Peyer's patch (tissue), 4 donors: ENCODE results near the gene KLHDC3. TPM values are rescaled to one million over a fixed set of nuclear protein-coding genes. Genes with fewer than 3 reads are reported as not detected.

Experiments used
- DNase-seq, 3 donors: peaks; one replicate each; pipeline ENCODE4 v3.0.0-alpha.2; 2017 to 2019
- H3K27ac ChIP-seq, 4 donors: fragments of 200-600 bp; sonication (generic); one replicate each; pipeline ENCODE4 v1.5.1; 2016 to 2019
- H3K27me3 ChIP-seq, 2 donors: fragments of 200-600 bp; sonication (generic); one replicate each; pipeline ENCODE4 v1.5.1; 2019
- H3K36me3 ChIP-seq, 3 donors: fragments of 200-600 bp; sonication (generic); one replicate each; pipeline ENCODE4 v1.5.1; 2016 to 2019
- H3K4me1 ChIP-seq, 4 donors: fragments of 200-600 bp; sonication (generic); one replicate each; pipeline ENCODE4 v1.5.1; 2016 to 2019
- H3K4me3 ChIP-seq, 4 donors: fragments of 200-600 bp; sonication (generic); 1 replicate in 3 of 4; 2 replicates in 1 of 4; pipeline ENCODE4 v1.5.1; 2016 to 2019; ENCODE audit warnings: mild to moderate bottlenecking in 1 of 4
- H3K9me3 ChIP-seq, 4 donors: fragments of 200-600 bp; sonication (generic); one replicate each; pipeline ENCODE4 v1.5.1; 2016 to 2019; ENCODE audit warnings: mild to moderate bottlenecking in 1 of 4
- CTCF ChIP-seq, 6 experiments: fragments of 450-650 bp in 4 of 6; fragments of 200-600 bp in 2 of 6; sonication (generic) in 1 of 6; IDR thresholded peaks; one replicate each; pipeline ENCODE4 v1.5.1; 2017 to 2019; ENCODE audit warnings: antibody characterized with exemption in 6 of 6, mild to moderate bottlenecking in 3 of 6, moderate library complexity in 1 of 6
- POLR2A ChIP-seq, 2 donors: fragments of 450-650 bp; IDR thresholded peaks; one replicate each; pipeline ENCODE4 v1.5.1; 2017; ENCODE audit warnings: antibody characterized with exemption in 2 of 2, mild to moderate bottlenecking in 2 of 2, moderate library complexity in 2 of 2
- total RNA-seq, 4 donors: library from RNA; depleted of rRNA; stranded (reverse); fragments of >200 nt; gene quantifications; one replicate each; pipeline ENCODE4 v1.1.0, GENCODE V29; 2016

KLHDC3 gene
- total RNA-seq, 4 donors from 2014 or later: 38.8 to 59.2 (median 52.6) TPM

- no peak for DNase-seq
- no peak overlapping the region for H3K27ac ChIP-seq
- no peaks in the 10 kb centered on the region for H3K27me3 ChIP-seq
These were observed 44.6 kb upstream of the KLHDC3 start for GRCh38 chr6:42969431-42969830.

GRCh38 chr6:42969934-42970333, 44.1 kb upstream of the KLHDC3 start:
- H3K4me3 ChIP-seq: no peak overlapping the region
- DNase-seq: no peak
- no peak overlapping the region for H3K27ac ChIP-seq
- H3K9me3 ChIP-seq: no peaks in the 10 kb centered on the region
- TF ChIP-seq POLR2A (IDR thresholded peaks at IDR 0.05) (no peak), CTCF (IDR thresholded peaks at IDR 0.05) (no peak)
- peaks cover 0 to 39% (median 0%) of the 10 kb centered on the region in 3 donors for H3K36me3 ChIP-seq
- H3K4me1 ChIP-seq: no peaks in the 10 kb centered on the region
- no peaks in the 10 kb centered on the region for H3K27me3 ChIP-seq

More at GRCh38 chr6:42969431-42969830, 44.6 kb upstream of the KLHDC3 start:
- H3K4me1 ChIP-seq: no peaks in the 10 kb centered on the region
- H3K9me3 ChIP-seq: no peaks in the 10 kb centered on the region
- TF ChIP-seq CTCF (IDR thresholded peaks at IDR 0.05) (no peak), POLR2A (IDR thresholded peaks at IDR 0.05) (no peak)
- H3K36me3 ChIP-seq: peaks cover 0 to 44% (median 0%) of the 10 kb centered on the region in 3 donors
- no peak overlapping the region for H3K4me3 ChIP-seq

GRCh38 chr6:42970871-42971612, 43.0 kb upstream of the KLHDC3 start:
- no peak overlapping the region for H3K4me3 ChIP-seq
- no peaks in the 10 kb centered on the region for H3K9me3 ChIP-seq
- no peaks in the 10 kb centered on the region for H3K27me3 ChIP-seq
- TF ChIP-seq CTCF (IDR thresholded peaks at IDR 0.05) (no peak), POLR2A (IDR thresholded peaks at IDR 0.05) (no peak)
- DNase-seq: no peak
- peaks cover 0 to 28% (median 0%) of the 10 kb centered on the region in 3 donors for H3K36me3 ChIP-seq
- H3K27ac ChIP-seq: no peak overlapping the region
- H3K4me1 ChIP-seq: no peaks in the 10 kb centered on the region

- no peak for TF ChIP-seq POLR2A (IDR thresholded peaks at IDR 0.05)
- TF ChIP-seq CTCF (IDR thresholded peaks at IDR 0.05): no peak
- H3K4me1 ChIP-seq: no peaks in the 10 kb centered on the region
- no peaks in the 10 kb centered on the region for H3K27me3 ChIP-seq
- H3K36me3 ChIP-seq: peaks cover 0 to 22% (median 0%) of the 10 kb centered on the region in 3 donors
- no peak overlapping the region for H3K27ac ChIP-seq
- no peak for DNase-seq
- H3K9me3 ChIP-seq: no peaks in the 10 kb centered on the region
- no peak overlapping the region for H3K4me3 ChIP-seq
These were observed 42.2 kb upstream of the KLHDC3 start for GRCh38 chr6:42971746-42972327.

GRCh38 chr6:42973926-42974325, 40.1 kb upstream of the KLHDC3 start:
- Histone ChIP-seq H3K36me3 (peaks cover 0 to 4% (median 0%) of the 10 kb centered on the region in 3 donors), H3K4me3 (no peak overlapping the region), H3K27me3 (no peaks in the 10 kb centered on the region), H3K9me3 (no peaks in the 10 kb centered on the region), H3K4me1 (peaks cover 0 to 5% (median 5%) of the 10 kb centered on the region in 4 donors), H3K27ac (no peak overlapping the region)
- TF ChIP-seq POLR2A (IDR thresholded peaks at IDR 0.05): no peak
- DNase-seq: no peak

GRCh38 chr6:42974919-42975505, 39.0 kb upstream of the KLHDC3 start:
- H3K36me3 ChIP-seq: no peaks in the 10 kb centered on the region
- H3K9me3 ChIP-seq: no peaks in the 10 kb centered on the region
- no peak for DNase-seq
- no peaks in the 10 kb centered on the region for H3K27me3 ChIP-seq
- TF ChIP-seq POLR2A (IDR thresholded peaks at IDR 0.05): no peak
- no peak for TF ChIP-seq CTCF (IDR thresholded peaks at IDR 0.05)
- no peak overlapping the region for H3K4me3 ChIP-seq
- peaks cover 0 to 12% (median 7%) of the 10 kb centered on the region in 4 donors for H3K4me1 ChIP-seq
- no peak overlapping the region for H3K27ac ChIP-seq
